GM19455 (cell line): ENCODE data around the gene ATP5F1A.
"Not testable (repeated sequence)": the region's sequence is repeated elsewhere in the genome, so short reads cannot be mapped to it uniquely, and the experiment has no call there.

Experiments used
- ATAC-seq: cut with Tn5 transposase; IDR thresholded peaks from one replicate; pipeline ENCODE4 v1.9.1; 2021; ENCODE audit not compliant: unreplicated experiment

ATP5F1A gene

DNA sequence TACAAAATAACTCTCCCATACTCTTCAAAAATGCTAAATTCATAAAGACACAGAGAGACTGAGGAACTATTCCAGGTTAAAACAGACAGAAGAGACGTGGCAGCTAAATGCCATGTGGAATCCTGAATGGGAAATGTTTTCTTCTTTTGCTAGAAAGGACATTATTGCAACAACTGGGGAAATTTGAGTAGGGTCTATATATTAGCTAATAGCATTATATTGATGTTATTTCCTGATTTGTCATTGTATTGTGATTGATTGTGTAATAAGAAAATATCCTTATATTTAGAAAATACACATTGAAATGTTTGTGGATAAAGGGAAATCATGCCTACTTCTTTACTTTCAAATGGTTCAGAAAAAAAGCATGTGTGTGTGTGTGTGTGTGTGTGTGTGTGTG is 49.5 kb downstream of the ATP5F1A start:
- ATAC-seq: no peak

DNA sequence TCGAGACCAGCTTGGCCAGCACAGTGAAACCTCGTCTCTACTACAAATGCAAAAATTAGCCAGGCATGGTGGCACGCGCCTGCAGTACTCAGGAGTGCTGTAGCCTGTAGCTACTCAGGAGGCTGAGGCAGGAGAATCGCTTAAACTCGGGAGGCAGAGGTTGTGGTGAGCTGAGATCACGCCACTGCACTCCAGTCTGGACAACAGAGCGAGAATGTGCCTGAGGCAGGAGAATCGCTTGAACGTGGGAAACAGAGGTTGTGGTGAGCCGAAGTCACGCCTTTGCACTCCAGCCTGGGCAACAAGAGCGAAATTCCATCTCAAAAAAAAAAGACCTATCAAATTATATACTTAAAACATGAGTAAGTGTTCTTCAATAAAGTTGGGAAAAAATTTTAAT is 50.7 kb downstream of the ATP5F1A start:
- not testable (repeated sequence) for ATAC-seq

DNA sequence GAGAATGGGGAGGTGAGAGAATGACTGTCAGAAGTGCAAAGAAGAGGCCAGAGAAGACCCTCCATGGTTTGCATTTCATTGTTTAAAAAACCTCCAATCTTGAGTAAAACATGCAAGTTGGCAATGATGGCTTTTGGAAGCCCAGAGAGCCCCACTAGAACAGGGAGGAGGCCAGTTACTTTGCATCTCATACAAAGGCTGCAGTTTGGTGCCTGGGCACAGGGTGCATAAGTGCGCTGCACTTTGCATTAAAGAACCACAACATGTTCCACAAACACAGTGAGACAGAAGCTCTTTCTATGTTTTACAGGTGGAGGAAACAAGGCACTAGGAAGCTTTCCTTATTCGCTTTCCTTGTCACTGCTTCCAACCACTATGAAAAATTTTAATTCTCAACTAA is 51.4 kb downstream of the ATP5F1A start:
- ATAC-seq: no peak

DNA sequence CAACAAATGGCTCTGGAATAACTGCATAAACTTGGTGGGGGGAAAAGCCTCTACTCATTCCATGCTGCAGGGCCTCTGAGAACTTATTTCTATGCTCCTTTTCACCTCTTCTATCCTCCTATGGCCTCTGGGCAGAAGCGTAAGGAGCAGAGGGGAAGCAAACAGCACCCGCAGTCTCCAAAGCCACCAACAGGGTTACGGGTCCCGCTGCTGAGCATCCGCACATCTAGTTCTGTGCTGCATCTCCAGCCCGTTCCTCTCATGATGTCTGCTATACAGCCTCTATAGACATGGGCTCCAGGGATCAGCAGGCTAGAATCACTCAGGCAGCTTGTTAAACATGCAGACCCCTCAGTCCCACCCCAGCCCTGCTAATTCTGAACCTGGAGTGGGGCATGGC is 52.0 kb downstream of the ATP5F1A start:
- no peak for ATAC-seq

DNA sequence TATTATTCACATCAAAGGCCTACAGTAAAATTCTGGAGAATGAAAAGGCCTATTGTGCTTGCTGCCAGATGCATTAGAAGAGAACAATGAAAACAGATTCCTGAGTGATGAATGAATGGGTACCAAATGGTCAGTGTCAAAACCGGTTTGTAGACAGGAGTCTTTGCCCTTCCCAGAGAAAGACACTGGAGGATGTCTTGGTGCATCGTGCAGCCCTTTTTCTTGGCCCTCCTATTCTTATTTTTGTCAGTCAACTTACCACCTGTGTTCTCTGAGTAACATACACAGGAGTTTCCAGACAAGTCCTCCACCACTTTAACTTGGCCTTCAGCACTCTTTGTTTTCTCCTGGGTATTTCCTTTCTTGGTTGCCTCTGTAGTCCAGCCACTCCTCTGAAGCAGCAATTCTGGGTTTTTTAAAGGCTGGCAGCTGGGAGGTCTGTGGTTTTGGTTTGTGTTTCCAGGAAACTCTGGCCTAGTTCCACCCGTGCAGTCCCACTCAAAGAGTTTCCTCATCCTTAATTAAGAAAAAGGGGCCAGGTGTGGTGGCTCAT is 55.4 kb downstream of the ATP5F1A start:
- no peak for ATAC-seq

DNA sequence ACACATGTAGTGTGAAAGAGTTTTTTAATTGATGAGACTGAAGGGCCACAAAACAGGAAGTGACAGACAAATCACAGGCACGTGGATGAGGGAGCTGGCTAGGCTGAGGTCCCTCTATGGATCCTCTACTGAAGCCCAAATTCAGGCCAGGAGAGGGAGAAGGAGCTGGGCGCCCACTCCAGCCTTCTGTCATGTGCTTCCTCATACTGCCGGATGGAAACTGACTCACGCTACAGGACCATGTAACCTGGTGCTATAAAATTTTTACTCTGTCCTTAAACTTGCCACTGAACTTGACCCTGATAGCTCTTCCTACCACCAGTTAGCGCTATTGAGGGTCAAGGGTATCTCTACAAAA is 57.4 kb downstream of the ATP5F1A start:
- no peak for ATAC-seq

DNA sequence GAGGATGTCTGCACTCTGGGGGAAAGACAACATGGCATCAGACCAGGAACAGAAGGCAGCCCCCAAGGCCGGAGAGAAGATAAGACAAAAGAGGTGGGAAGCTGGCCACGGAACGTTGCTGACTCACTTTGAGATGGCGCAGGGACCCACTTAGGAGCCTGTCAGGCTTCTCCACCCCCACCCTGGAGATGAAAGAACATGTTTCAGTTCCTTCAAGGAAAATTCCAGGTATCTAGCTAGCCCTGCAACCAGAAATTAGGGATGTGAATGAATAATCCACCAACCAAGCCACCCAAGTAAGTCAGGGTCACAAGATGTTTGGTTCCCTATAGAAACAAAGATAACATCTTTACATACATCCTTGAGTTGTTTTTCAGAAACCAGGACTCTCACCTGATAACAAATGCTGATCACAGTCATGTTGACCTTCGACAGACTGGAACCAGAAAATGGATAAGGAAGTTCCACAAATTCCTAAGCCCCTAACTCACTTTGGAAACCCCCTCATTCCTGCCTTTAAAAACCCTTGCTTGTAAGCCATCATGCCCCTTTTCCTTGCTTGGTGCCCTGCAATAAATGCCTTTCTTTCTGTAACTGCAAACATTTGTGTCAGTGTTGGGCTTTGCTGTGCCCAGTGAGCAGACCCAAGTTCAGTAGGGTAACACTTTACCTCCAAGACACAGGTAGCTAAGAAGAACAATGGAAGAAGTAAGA is 57.9 kb downstream of the ATP5F1A start:
- ATAC-seq: no peak

DNA sequence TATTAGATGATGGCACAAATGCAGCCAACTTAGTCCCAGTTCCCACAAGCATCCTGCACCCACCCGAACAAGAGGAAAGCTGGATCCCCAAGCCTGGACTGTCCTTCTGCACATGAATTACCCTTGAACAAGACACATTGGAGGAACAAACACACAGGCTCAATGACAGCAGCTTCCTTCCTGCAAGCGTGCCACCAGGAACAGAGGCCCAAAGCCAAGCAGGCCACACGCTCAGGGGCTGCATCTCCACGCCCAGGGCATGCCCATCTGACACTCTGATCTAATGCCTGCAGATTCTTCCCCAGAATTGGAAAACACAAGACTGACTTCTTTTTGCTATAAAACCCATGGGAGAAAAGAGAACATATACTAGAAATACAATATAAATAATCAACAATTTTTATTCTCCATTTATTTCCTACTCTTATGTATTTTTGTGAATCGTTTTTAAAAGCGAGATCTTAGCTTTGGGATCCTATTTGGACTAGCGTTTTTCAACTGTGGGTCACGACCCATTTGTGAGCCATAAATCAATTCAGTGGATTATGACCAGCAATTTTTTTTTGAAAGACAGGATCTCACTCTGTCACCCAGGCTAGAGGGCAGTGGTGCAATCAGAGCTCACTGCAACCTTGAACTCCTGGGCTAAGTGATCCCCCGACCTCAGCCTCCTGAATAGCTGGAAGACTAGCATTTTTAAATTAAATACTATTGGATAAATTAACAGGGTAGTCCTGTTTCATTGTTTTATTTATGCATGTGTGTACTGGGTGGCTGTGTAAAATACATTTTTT is 60.4 kb downstream of the ATP5F1A start:
- ATAC-seq: no peak

DNA sequence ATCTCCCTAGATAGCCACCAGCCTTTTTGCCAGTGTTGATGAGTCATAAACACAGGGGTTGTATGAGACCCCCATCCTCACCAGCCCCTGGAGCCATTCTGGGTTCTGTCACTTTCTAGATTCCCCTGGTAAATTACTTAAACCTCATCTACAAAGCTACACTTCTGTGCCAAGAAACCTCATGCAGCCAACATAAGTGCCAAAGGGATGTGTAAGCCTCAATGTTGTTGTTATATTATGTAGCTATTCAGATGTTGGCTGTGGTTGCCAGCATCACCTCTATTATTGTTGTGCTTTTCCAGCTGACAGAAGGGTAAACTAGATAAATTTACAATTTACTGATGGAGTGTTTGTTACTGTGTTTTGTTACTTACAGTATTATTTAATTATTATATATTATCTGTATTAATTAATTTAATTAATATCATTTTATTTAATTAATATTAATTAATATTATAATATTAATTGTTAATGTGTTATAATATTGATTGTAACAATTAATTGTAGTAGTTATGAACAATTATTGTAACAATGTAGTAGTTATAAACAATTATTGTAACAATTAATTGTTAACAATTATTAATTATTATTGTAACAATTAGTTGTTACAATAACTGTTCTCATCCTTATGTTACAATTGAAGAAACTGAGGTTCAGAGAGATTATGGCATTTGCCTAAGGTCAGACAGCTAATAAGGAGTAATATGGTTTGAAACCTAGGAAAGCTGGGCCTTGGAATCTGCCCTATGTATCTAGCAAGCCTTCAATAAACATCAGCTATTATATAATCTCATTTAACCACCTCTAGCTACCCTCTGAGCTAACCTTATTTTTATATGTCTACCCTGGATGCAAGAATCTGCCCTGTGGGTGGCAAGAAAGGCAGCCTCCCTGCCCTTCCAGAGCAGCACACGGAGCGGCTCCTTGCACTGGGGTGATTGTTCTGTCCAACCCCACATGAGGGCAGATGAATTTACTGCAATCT is 62.1 kb downstream of the ATP5F1A start:
- ATAC-seq: no peak

DNA sequence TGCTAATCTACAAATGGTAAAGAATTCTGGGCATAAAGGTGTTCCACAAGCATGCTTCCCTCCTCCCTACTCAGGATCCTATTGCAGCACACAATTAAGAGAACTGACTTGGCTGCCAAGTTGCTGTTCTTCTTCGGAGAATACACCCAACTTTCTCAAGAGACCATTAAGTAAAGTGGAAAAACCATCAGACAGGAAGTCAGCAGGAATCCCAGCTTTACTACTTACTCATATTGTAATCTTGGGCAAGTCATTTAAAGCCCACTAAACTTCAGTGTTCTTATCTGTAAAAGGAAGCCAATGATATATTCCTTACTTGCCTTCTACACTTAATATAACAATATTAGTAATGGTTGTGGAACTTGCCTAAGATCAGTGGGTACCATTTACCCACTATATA is 63.9 kb downstream of the ATP5F1A start:
- ATAC-seq: no peak

DNA sequence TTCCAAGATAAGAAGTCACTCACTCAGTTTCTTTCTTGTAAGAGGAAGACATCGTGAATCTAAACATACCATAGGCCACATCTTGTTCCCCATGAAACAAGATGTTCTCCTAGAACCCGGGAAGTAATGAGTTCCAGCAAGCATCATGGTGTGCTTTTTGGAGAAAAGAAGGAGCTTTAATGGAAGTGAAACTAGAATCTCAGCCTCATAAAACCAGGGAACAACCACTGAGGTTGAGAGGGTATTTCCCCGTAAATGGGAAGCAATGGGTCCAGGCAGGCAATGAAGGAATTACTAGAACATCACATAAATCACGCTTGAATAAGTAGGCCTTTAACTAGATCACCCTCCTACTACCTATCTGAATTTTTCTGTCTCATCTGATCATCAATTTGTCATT is 66.4 kb downstream of the ATP5F1A start:
- ATAC-seq: no peak
